ENCODE measurements around the gene MACROH2A2. TPM values are rescaled to one million over a fixed set of nuclear protein-coding genes. Genes with fewer than 3 reads are reported as not detected.
A peak's percentile ranks its signal among the peaks of the same experiment; 100 is the strongest.

The MACROH2A2 gene
- total and polyA plus RNA-seq, 2 donors from 2014 or later: 16.8 to 21.7 TPM

- DNase-seq (peak in 1 of 5 donors; percentile 23), FAIRE-seq (no peak)
- Histone ChIP-seq H3K9ac (ENCODE audit: low read length in 3 of 3) (no peak overlapping the region), H3K36me3 (ENCODE audit: control insufficient read depth in 2 of 3, insufficient read depth in 3 of 3, low read length in 3 of 3) (peaks cover 0 to 7% (median 2%) of the 10 kb centered on the region in 3 donors), H3K4me3 (ENCODE audit: low read length in 3 of 3) (no peak overlapping the region), H3K9me3 (ENCODE audit: control insufficient read depth in 2 of 3, insufficient read depth in 1 of 3, low read length in 3 of 3) (no peaks in the 10 kb centered on the region), H3K27me3 (ENCODE audit: control insufficient read depth, insufficient read depth, low read length) (no peaks in the 10 kb centered on the region), H3K4me1 (ENCODE audit: control insufficient read depth in 2 of 3, insufficient read depth in 2 of 3, low read depth in 1 of 3, low read length in 3 of 3) (peaks cover 0 to 3% (median 2%) of the 10 kb centered on the region in 3 donors), H3K27ac (ENCODE audit: low read depth in 2 of 2, low read length in 2 of 2) (no peak overlapping the region)
- TF ChIP-seq CTCF (IDR thresholded peaks at IDR 0.05; ENCODE audit: borderline replicate concordance, extremely low read depth, insufficient read depth): no peak
- intact Hi-C loops (cut with DNase I): no loop called here
Measured at GRCh38 chr10:70139997-70140250, 87.3 kb downstream of the MACROH2A2 start.

GRCh38 chr10:70140297-70140696 is 87.7 kb downstream of the MACROH2A2 start:
- TF ChIP-seq CTCF (IDR thresholded peaks at IDR 0.05; ENCODE audit: borderline replicate concordance, extremely low read depth, insufficient read depth): no peak
- H3K27ac ChIP-seq (ENCODE audit: low read depth in 2 of 2, low read length in 2 of 2): no peak overlapping the region
- H3K4me1 ChIP-seq (ENCODE audit: control insufficient read depth in 2 of 3, insufficient read depth in 2 of 3, low read depth in 1 of 3, low read length in 3 of 3): peaks cover 0 to 6% (median 5%) of the 10 kb centered on the region in 3 donors
- no peaks in the 10 kb centered on the region for H3K9me3 ChIP-seq (ENCODE audit: control insufficient read depth in 2 of 3, insufficient read depth in 1 of 3, low read length in 3 of 3)
- H3K27me3 ChIP-seq (ENCODE audit: control insufficient read depth, insufficient read depth, low read length): no peaks in the 10 kb centered on the region
- H3K4me3 ChIP-seq (ENCODE audit: low read length in 3 of 3): no peak overlapping the region
- no peak overlapping the region for H3K9ac ChIP-seq (ENCODE audit: low read length in 3 of 3)
- no peak for DNase-seq
- FAIRE-seq: no peak
- H3K36me3 ChIP-seq (ENCODE audit: control insufficient read depth in 2 of 3, insufficient read depth in 3 of 3, low read length in 3 of 3): peaks cover 0 to 7% (median 2%) of the 10 kb centered on the region in 3 donors
- intact Hi-C loops (cut with DNase I): no loop called here

- DNase-seq: peak in 1 of 5 donors; percentile 33
- no peak overlapping the region for H3K27ac ChIP-seq (ENCODE audit: low read depth in 2 of 2, low read length in 2 of 2)
- no peak overlapping the region for H3K4me3 ChIP-seq (ENCODE audit: low read length in 3 of 3)
- peaks cover 0 to 7% (median 2%) of the 10 kb centered on the region in 3 donors for H3K36me3 ChIP-seq (ENCODE audit: control insufficient read depth in 2 of 3, insufficient read depth in 3 of 3, low read length in 3 of 3)
- no peak for TF ChIP-seq CTCF (IDR thresholded peaks at IDR 0.05; ENCODE audit: borderline replicate concordance, extremely low read depth, insufficient read depth)
- intact Hi-C loops (cut with DNase I): no loop called here
- no peak overlapping the region for H3K9ac ChIP-seq (ENCODE audit: low read length in 3 of 3)
- peaks cover 0 to 9% (median 5%) of the 10 kb centered on the region in 3 donors for H3K4me1 ChIP-seq (ENCODE audit: control insufficient read depth in 2 of 3, insufficient read depth in 2 of 3, low read depth in 1 of 3, low read length in 3 of 3)
- no peaks in the 10 kb centered on the region for H3K9me3 ChIP-seq (ENCODE audit: control insufficient read depth in 2 of 3, insufficient read depth in 1 of 3, low read length in 3 of 3)
- FAIRE-seq: no peak
- no peaks in the 10 kb centered on the region for H3K27me3 ChIP-seq (ENCODE audit: control insufficient read depth, insufficient read depth, low read length)
Measured at GRCh38 chr10:70142555-70142954, 89.9 kb downstream of the MACROH2A2 start.
